Gastrocnemius medialis (tissue), 4 donors: ENCODE results near the gene ADAMTS2. TPM values are rescaled to one million over a fixed set of nuclear protein-coding genes. Genes with fewer than 3 reads are reported as not detected.

Experiments
- ATAC-seq, 2 donors: fragments of 150-250 bp; one replicate each; pipeline ENCODE4 v1.9.1; 2016
- DNase-seq, 2 donors: peaks; one replicate each; pipeline ENCODE4 v3.0.0-alpha.2; 2019
- H3K27ac ChIP-seq, 4 donors: fragments of 200-600 bp; sonication (generic); 1 replicate in 1 of 4; 2 replicates in 3 of 4; pipeline ENCODE4 v1.5.1; 2016 to 2018; ENCODE audit warnings: mild to moderate bottlenecking in 2 of 4, moderate library complexity in 1 of 4
- H3K27me3 ChIP-seq, 3 donors: fragments of 200-600 bp; sonication (generic) in 2 of 3; 1 replicate in 1 of 3; 2 replicates in 2 of 3; pipeline versions ENCODE4 v1.5.1 to v1.6.0; 2016 to 2019; ENCODE audit warnings: mild to moderate bottlenecking in 1 of 3, moderate library complexity in 1 of 3
- H3K36me3 ChIP-seq, 2 donors: fragments of 200-600 bp; sonication (generic) in 1 of 2; one replicate each; pipeline ENCODE4 v1.5.1; 2017 to 2018
- H3K4me1 ChIP-seq, 2 donors: fragments of 200-600 bp; sonication (generic) in 1 of 2; one replicate each; pipeline ENCODE4 v1.5.1; 2016 to 2017; ENCODE audit warnings: mild to moderate bottlenecking in 2 of 2
- H3K4me3 ChIP-seq, 4 donors: fragments of 200-600 bp; sonication (generic) in 3 of 4; 1 replicate in 1 of 4; 2 replicates in 3 of 4; pipeline ENCODE4 v1.5.1; 2016 to 2019; ENCODE audit warnings: mild to moderate bottlenecking in 2 of 4
- H3K9me3 ChIP-seq, 3 donors: fragments of 200-600 bp; sonication (generic) in 2 of 3; 1 replicate in 1 of 3; 2 replicates in 2 of 3; pipeline ENCODE4 v1.5.1; 2016 to 2019
- CTCF ChIP-seq, 5 experiments: fragments of 450-650 bp in 3 of 5; fragments of 200-600 bp in 2 of 5; sonication (generic) in 2 of 5; IDR thresholded peaks in 4 of 5; conservative IDR thresholded peaks in 1 of 5; 1 replicate in 4 of 5; 2 replicates in 1 of 5; pipeline ENCODE4 v1.5.1; 2016 to 2019; ENCODE audit warnings: antibody characterized with exemption in 5 of 5, mild to moderate bottlenecking in 3 of 5, moderate library complexity in 3 of 5
- POLR2A ChIP-seq, 2 donors: fragments of 450-650 bp; IDR thresholded peaks; one replicate each; pipeline ENCODE4 v1.6.1; 2017; ENCODE audit warnings: antibody characterized with exemption in 2 of 2, mild to moderate bottlenecking in 2 of 2, moderate library complexity in 2 of 2
- in situ Hi-C, 4 donors: fragments of 200-750 bp; cut with MboI; loops; one replicate each; pipeline versions ENCODE4 v1.15.0 to v1.8.0; 2017; ENCODE audit warnings: low sequenced_read_pairs in 4 of 4
- intact Hi-C: fragments of 100-400 bp; cut with DNase I; formaldehyde crosslinking; loops from one replicate; pipeline ENCODE4 v1.15.1; 2023; ENCODE audit warnings: low total_unique reads
- total RNA-seq, 4 donors: library from RNA; depleted of rRNA; stranded (reverse); fragments of >200 nt; gene quantifications; one replicate each; pipeline versions ENCODE4 v1.1.0 to v1.2.3, GENCODE V29; 2016

The ADAMTS2 gene
- total RNA-seq, 4 donors from 2014 or later, result 0.78 to 3.8 (median 2.0) TPM

DNA sequence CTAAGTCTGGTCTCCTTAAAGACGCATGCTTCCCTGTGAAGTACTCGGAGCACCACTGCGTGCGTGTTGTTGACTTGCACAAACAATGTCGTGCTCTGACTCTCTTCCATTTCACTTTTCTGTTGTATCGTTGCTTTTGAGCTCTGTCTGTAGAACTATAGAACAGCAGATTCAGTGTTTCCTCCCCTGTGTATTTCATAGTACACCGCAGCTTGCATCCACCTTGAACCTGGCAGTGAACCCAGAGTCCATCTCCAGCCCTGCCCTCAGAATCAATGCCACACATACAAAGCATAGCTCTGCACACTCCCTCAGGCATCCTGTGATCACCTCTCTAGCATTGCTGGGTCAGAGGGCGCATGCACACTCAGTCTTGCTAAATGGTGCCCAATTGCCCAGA lies 37.2 kb upstream of the ADAMTS2 start:
- intact Hi-C loops, result no loop called here
- no peaks in the 10 kb centered on the region for H3K9me3 ChIP-seq
- TF ChIP-seq POLR2A (IDR thresholded peaks at IDR 0.05) (no peak), CTCF (IDR thresholded peaks at IDR 0.05 in 4 of 5, conservative IDR thresholded peaks at IDR 0.05 in 1 of 5) (no peak)
- no peak overlapping the region for H3K27ac ChIP-seq
- in situ Hi-C loops, result no loop called here
- no peaks in the 10 kb centered on the region for H3K27me3 ChIP-seq
- no peak overlapping the region for H3K4me3 ChIP-seq
- no peaks in the 10 kb centered on the region for H3K4me1 ChIP-seq
- H3K36me3 ChIP-seq, result no peaks in the 10 kb centered on the region
- DNase-seq, result no peak
- ATAC-seq, result no peak

DNA sequence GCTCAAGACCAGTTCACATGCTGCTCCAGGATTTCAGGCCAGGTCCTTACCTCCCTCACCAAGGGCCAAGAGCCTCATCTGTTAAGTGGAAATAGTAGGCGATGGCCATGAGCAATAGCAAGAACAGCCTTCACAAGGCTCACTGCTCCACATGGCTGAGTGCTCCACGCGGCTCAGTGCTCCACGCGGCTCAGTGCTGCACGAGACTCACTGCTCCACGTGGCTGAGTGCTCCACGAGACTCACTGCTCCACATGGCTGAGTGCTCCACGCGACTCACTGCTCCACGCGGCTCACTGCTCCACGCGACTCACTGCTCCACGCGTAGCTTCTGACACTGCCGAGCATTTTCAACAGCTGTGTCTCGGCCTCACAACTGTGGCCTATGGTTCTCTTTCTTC lies 36.4 kb upstream of the ADAMTS2 start:
- no peaks in the 10 kb centered on the region for H3K27me3 ChIP-seq
- ATAC-seq, result no peak
- no peak for TF ChIP-seq POLR2A (IDR thresholded peaks at IDR 0.05)
- TF ChIP-seq CTCF (IDR thresholded peaks at IDR 0.05 in 4 of 5, conservative IDR thresholded peaks at IDR 0.05 in 1 of 5), result no peak
- no peak overlapping the region for H3K27ac ChIP-seq
- intact Hi-C loops (no loop called here), in situ Hi-C loops (no loop called here)
- no peaks in the 10 kb centered on the region for H3K4me1 ChIP-seq
- no peaks in the 10 kb centered on the region for H3K36me3 ChIP-seq
- no peaks in the 10 kb centered on the region for H3K9me3 ChIP-seq
- H3K4me3 ChIP-seq, result no peak overlapping the region
- DNase-seq, result no peak

DNA sequence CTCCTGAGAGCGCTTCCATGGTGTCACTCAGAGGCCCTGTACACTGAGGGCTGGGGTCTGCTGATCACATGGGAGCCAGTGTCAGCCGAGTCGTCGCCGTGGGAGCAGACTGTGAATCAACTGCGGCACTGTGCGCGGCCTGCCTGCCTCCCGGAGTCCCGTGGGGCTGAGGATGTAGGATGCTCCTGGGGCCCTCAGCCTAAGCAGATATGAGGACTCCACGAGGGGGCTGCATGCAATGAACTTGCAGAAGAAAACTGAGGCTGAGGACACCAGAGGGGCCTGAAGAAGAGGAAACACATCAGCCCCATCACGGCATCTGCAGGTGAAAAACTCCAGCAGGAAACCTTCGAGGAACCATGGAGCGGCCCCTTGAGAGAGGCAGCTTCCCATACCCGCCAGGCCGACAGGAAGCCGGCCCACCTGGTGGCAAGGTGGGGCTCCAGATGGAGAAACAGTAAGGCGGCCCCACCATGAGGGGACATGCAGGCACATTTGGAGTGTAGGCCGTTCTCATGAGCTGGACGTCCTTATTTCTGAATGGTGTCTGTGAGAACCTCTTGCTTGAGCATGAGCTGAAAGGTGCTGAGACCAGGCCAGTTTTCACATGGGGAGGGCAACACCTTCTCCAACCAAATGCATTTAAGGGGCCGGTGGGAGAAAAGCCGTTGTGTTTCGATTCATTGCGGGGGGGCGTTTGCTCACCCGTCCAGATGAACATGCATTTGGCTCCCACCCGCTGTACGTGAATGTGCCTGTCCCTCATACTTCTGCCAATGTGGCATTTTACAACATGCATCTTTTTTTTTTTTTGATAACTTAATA lies 35.2 kb upstream of the ADAMTS2 start:
- intact Hi-C loops, result no loop called here
- Histone ChIP-seq H3K4me3 (no peak overlapping the region), H3K9me3 (no peaks in the 10 kb centered on the region), H3K27me3 (no peaks in the 10 kb centered on the region), H3K4me1 (no peaks in the 10 kb centered on the region), H3K27ac (no peak overlapping the region), H3K36me3 (no peaks in the 10 kb centered on the region)
- ATAC-seq, result no peak
- no peak for DNase-seq
- TF ChIP-seq CTCF (IDR thresholded peaks at IDR 0.05 in 4 of 5, conservative IDR thresholded peaks at IDR 0.05 in 1 of 5) (no peak), POLR2A (IDR thresholded peaks at IDR 0.05) (no peak)
- in situ Hi-C loops, result no loop called here

DNA sequence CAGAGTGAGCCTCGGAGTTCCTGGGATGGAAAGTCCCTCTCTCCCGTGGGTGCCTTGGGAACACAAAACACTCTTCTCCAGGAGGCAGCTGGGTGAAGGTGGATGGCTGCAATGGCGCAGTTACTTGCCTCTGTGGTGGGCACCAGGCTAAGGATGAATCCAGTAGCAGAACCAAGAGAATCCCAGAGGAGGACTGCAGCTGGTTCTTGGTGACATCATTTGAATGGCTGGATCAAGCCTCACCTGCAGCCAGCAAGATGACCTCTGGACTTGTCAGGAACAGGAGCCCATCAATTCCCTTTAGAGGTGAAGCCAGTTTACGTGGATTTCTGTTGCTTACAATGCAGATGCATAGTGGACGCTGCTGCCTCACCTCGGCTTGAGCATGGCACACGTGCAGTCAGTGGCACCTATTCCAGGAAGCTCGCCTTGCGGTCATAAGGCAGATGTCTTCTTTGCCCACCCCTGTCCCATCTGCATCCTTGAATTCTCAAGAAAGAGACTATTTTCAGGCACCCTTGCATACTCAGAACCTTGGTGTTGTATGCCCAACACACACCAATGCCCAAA lies 34.1 kb upstream of the ADAMTS2 start:
- no peak for ATAC-seq
- TF ChIP-seq POLR2A (IDR thresholded peaks at IDR 0.05), result no peak
- no peak for TF ChIP-seq CTCF (IDR thresholded peaks at IDR 0.05 in 4 of 5, conservative IDR thresholded peaks at IDR 0.05 in 1 of 5)
- in situ Hi-C loops (no loop called here), intact Hi-C loops (no loop called here)
- Histone ChIP-seq H3K9me3 (no peaks in the 10 kb centered on the region), H3K4me1 (no peaks in the 10 kb centered on the region), H3K27me3 (no peaks in the 10 kb centered on the region), H3K27ac (no peak overlapping the region), H3K4me3 (no peak overlapping the region), H3K36me3 (no peaks in the 10 kb centered on the region)
- DNase-seq, result no peak
